Measurements from ENCODE around the gene NHSL1.

Gene NHSL1

DNA sequence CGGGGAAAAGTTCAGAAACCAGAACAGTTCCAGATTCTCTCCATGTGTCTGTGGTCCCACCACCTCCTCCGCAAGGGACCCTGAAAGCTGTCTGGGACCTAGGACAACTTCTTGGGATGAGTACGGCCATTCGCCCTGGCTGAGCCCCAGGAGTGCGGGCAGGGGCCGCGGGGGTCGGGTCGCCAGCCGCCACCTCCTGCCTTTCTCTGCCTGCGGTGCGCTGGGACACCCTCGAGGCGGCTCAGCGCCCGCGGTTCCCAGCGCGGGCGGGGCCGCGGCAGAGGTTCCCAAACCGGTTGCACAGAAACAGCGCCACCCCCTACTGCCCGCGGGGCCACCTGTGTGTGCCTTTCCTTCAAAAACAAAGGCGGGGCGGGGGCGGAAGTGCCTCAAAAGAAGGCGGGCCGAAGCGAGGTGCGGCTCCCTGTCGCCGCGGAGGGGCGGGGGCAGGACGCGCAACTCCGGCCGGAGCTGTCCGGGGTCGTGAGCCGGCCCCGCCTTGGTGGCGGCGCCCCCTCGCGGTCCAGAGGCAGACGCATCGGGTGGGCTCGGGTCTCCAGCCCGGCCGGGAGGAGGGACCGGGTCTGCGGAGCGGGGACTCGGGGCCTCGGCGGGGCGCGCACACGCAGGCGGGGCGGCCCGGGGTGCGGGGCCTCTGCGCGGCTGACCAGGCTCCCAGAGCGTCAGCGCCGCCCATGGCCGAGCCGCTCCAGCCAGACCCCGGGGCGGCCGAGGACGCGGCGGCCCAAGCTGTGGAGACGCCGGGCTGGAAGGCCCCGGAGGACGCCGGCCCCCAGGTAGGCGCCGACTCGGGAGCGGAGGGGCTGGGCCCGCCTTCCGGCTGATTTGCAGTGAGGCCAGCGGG lies 95.3 kb downstream of the NHSL1 start, which contains the start of gene HEBP2:
TSS of gene HEBP2 (plus strand) at position 423 of the 865 bp plus-strand sequence. CDS start at position 696, 273 bp downstream.
- TF ChIP-seq, protein P1, sequence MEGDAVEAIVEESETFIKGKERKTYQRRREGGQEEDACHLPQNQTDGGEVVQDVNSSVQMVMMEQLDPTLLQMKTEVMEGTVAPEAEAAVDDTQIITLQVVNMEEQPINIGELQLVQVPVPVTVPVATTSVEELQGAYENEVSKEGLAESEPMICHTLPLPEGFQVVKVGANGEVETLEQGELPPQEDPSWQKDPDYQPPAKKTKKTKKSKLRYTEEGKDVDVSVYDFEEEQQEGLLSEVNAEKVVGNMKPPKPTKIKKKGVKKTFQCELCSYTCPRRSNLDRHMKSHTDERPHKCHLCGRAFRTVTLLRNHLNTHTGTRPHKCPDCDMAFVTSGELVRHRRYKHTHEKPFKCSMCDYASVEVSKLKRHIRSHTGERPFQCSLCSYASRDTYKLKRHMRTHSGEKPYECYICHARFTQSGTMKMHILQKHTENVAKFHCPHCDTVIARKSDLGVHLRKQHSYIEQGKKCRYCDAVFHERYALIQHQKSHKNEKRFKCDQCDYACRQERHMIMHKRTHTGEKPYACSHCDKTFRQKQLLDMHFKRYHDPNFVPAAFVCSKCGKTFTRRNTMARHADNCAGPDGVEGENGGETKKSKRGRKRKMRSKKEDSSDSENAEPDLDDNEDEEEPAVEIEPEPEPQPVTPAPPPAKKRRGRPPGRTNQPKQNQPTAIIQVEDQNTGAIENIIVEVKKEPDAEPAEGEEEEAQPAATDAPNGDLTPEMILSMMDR (conservative IDR thresholded peaks at IDR 0.05; ENCODE audit: low read length), result peak; percentile 20
- peak; percentile 73 for DNase-seq (ENCODE audit: low read depth)
- H3K4me3 ChIP-seq (ENCODE audit: low read length), result peak within 1 kb of the TSS; percentile 79

DNA sequence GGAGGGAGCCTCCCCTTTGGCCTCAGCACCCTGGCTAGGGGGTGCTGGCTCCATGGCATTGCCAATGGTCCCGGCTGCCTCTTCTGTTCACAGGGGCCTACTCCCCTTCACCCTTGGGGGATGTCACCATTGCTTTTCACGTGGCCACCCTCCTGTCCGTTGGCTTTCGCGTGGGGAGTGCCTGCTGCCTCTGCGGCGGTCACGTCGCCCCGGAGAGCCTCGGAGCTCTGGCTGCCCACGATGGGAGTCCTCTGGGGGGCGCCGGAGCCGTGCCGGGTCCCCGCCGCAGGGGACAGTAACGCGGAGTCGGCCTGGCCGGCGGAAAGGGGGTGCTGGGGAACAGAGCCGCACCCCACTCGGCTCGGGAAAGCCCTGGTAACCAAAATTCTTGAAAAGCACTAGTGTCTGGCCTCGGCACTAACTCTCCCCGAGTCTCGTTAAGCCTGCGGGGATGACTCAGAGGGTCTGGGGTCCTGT lies 95.9 kb downstream of the NHSL1 start:
- DNase-seq (ENCODE audit: low read depth), result no peak
- H3K4me3 ChIP-seq (ENCODE audit: low read length), result peak overlapping the region; percentile 79
- TF ChIP-seq, protein P1 (conservative IDR thresholded peaks at IDR 0.05; ENCODE audit: low read length), result 0 out of 2 replicates have a peak, but pooled peaks have one; percentile 9

DNA sequence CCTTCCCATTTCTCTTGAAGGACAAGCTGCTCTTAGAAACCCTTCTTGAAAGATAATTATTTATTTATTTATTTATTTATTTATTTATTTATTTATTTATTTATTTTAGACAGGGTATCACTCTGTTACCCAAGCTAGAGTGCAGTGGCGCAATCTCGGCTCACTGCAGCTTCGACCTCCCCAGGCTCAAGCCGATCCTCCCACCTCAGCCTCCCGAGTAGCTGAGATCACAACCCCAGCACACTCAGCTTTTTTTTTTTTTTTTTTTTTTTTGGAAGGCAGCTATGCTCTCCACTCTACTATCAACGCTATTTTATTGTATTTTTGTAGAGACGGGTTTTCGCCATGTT lies 96.5 kb downstream of the NHSL1 start:
- no peak for DNase-seq (ENCODE audit: low read depth)
- H3K4me3 ChIP-seq (ENCODE audit: low read length), result peak overlapping the region; percentile 79
- TF ChIP-seq, protein P1 (conservative IDR thresholded peaks at IDR 0.05; ENCODE audit: low read length), result no peak

DNA sequence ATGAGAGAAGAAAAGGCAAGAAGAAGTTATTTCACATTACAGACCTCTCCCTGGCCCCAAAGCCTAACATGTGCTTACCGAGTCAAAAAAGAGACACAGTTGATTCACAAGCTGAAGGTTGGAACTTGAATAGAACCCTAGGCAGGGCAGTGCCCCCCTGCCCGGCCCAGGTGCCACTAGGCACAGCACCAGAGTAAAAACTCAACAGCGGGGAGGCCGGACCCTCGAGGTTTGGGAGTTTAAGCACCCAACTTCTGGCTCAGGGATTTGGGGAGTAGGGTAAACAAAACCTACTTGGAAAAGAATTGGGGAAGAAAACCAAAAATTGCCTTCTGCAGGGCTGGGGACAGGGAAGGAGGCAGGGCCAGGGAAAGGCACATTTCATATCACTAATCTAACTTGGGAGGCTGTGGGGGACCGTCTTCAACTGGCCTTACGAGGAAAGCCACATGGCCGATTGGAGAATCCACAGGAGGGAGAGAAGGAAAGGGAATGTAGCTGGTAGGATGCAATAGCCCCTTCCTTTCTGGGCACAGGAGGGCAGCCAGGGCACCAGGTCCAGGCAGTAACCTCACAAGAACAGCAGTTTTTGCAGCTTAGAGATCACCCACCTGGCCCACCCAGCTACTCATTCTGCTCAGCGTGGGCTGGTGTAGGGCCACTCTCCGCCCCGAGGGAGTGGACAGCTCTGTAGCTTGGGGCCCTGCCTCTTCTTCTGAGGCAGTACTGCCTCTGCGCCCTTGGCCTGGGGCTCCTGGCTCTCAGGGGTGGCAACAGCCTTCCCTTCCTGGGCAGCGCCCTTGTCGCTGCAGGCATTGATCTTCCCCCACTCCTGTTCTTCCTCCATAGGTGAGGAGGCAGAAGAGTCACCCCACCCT lies 97.1 kb downstream of the NHSL1 start:
- no peak for DNase-seq (ENCODE audit: low read depth)
- no peak overlapping the region for H3K4me3 ChIP-seq (ENCODE audit: low read length)
- TF ChIP-seq, protein P1 (conservative IDR thresholded peaks at IDR 0.05; ENCODE audit: low read length), result no peak

DNA sequence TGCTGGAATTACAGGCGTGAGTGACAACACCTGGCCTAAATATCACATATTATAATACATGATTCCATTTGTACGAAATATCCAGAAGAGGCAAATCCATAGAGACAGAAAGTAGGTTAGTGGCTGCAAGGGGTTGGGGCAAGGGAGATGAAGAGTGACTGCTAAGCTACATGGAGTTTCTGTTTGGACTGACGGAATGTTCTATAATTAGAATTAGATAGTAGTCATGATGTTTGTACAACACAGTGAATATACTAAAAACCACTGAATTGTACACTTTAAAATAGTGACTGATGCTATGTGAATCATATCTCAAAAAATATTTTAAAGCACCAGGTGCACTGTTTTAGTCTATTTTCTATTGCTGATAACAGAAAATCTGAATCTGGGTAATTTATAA lies 99.0 kb downstream of the NHSL1 start:
- no peak for DNase-seq (ENCODE audit: low read depth)
- no peak overlapping the region for H3K4me3 ChIP-seq (ENCODE audit: low read length)
- TF ChIP-seq, protein P1 (conservative IDR thresholded peaks at IDR 0.05; ENCODE audit: low read length), result no peak

DNA sequence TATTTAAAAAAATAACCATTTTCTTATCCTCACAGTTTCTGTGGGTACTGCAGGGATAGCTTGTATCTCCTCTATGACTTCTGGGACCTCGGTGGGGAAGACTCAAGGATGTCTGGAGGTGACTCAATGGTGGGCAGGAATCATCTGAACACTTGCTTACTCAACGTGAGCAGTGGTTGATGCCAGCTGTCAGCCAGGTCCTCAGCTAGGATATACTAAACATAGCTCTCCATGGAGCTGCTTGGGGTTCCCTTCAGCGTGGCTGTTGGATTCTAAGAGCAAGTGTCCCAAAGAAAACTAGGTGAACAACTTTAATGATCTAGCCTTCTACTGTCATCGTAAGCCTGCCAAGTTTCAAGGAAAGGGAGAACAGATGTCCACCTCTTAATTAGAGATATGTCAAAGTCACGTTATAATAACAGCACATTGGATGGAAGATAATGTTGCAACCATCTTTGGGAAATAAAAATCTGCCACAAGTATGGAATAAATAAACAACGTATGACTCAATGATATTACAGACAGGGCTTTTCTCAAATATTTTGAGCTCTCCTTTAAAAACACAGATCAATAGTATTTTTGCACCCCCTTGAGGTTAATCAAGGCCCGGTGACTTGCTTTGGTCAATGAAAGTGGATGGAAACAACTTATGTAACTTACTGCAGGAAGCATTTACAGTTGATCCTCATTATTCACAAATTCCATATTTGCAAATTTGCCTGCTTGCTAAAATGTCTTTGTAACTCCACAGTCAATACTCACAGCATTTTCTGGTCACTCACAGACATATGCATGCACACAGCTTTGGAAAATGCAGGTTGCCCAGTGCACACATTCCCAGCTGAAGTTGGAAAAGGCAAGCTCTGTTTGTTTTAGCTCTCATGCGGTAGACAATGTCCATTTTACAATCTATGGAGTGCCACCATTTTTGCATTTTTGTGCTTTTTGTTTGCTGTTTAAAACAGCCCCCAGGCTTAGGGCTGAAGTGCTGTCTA lies 101.9 kb downstream of the NHSL1 start:
- TF ChIP-seq, protein P1 (conservative IDR thresholded peaks at IDR 0.05; ENCODE audit: low read length), result no peak; the same call in 1 of the 2 replicates
- no peak overlapping the region for H3K4me3 ChIP-seq (ENCODE audit: low read length)
- peak; percentile 32 for DNase-seq (ENCODE audit: low read depth)

All from AG10803 (cell line).